Transverse colon (tissue), 3 donors: ENCODE data around the gene DPP7.

Source experiments
- POLR2A ChIP-seq: fragments of 450-650 bp; IDR thresholded peaks from one replicate; pipeline ENCODE4 v1.6.1; 2016; ENCODE audit warnings: antibody characterized with exemption, mild to moderate bottlenecking, moderate library complexity
- TF ChIP-seq, protein P1 (sequence below), 5 experiments: fragments of 200-600 bp in 3 of 5; fragments of 450-650 bp in 2 of 5; sonication (generic) in 3 of 5; IDR thresholded peaks; 1 replicate in 2 of 5; 2 replicates in 3 of 5; pipeline ENCODE4 v1.5.1; 2016 to 2017; ENCODE audit warnings: antibody characterized with exemption in 5 of 5, inconsistent platforms in 3 of 5, mild to moderate bottlenecking in 2 of 5, moderate library complexity in 1 of 5

DNA sequence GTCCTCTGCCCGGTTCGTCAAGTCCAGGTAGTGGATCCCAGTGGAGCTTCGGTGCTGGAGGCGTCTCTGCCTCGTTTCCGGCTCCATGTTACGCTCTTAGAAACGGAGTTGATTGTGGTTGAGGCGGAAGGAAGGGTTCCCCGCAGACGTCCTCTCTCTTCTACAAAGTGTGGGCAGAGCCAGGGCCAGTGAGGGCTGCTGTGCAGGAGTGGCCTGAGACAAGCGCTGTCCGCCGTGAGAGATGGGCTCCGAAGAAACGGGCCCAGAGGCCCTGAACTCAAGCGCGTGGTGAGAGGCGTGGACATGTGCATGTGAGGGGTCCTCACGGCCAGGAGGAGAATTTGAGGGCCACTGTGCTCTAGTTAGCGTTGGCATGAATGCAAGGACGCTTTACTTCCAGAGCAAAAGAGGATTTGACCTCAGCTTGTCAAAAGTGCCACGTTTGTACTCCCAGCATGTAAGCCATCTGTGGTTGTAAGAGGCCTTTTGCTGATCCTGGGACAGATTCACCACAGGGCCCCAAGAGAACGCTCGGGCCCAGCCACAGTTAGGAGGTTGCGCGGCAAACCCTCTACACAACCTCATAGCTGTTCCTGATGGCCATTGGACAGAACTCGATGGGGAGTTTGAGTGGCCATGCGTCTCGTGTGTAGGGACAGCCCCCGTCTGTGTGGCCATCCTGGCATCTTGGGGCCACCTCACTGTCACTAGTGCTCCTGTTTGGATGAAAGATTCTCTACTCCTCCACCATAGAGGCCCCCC, 17.6 kb downstream of the DPP7 start:
- TF ChIP-seq, protein P1, sequence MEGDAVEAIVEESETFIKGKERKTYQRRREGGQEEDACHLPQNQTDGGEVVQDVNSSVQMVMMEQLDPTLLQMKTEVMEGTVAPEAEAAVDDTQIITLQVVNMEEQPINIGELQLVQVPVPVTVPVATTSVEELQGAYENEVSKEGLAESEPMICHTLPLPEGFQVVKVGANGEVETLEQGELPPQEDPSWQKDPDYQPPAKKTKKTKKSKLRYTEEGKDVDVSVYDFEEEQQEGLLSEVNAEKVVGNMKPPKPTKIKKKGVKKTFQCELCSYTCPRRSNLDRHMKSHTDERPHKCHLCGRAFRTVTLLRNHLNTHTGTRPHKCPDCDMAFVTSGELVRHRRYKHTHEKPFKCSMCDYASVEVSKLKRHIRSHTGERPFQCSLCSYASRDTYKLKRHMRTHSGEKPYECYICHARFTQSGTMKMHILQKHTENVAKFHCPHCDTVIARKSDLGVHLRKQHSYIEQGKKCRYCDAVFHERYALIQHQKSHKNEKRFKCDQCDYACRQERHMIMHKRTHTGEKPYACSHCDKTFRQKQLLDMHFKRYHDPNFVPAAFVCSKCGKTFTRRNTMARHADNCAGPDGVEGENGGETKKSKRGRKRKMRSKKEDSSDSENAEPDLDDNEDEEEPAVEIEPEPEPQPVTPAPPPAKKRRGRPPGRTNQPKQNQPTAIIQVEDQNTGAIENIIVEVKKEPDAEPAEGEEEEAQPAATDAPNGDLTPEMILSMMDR (IDR thresholded peaks at IDR 0.05), result no peak
- no peak for TF ChIP-seq POLR2A
